T-helper 17 cell (primary cell): Measurements from ENCODE around the gene C1QTNF6. TPM values are rescaled to one million over a fixed set of nuclear protein-coding genes. Genes with fewer than 3 reads are reported as not detected.

Source experiments
- ATAC-seq: fragments of 150-1000 bp; cut with Tn5 transposase; 2 replicates; pipeline ENCODE4 v1.10.0; 2021; ENCODE audit warnings: mild to moderate bottlenecking, moderate library complexity
- DNase-seq, 3 donors: peaks; one replicate each; pipeline versions ENCODE4 v3.0.0 to v3.0.0-alpha.2; 2020 to 2021
- H3K9me3 ChIP-seq: one replicate; pipeline ENCODE4 v1.7.0; 2013; ENCODE audit warnings: low read length, mild to moderate bottlenecking; ENCODE audit not compliant: control insufficient read depth, poor library complexity, severe bottlenecking
- H3K27ac Mint-ChIP-seq: one replicate; pipeline ENCODE4 v1.8.0; 2022; ENCODE audit warnings: mild to moderate bottlenecking, moderate library complexity, mixed read lengths
- H3K27me3 Mint-ChIP-seq: one replicate; pipeline ENCODE4 v1.8.0; 2022; ENCODE audit warnings: mixed read lengths
- H3K36me3 Mint-ChIP-seq: one replicate; pipeline ENCODE4 v1.8.0; 2022; ENCODE audit warnings: low read depth, mixed read lengths
- H3K4me1 Mint-ChIP-seq: one replicate; pipeline ENCODE4 v1.8.0; 2022; ENCODE audit warnings: mild to moderate bottlenecking, mixed read lengths
- H3K4me3 Mint-ChIP-seq: one replicate; pipeline ENCODE4 v1.8.0; 2022; ENCODE audit warnings: mild to moderate bottlenecking, moderate library complexity, mixed read lengths
- total RNA-seq, 4 donors: library from RNA in 2 of 4; stranded (reverse) in 2 of 4; gene quantifications; one replicate each; pipeline ENCODE4 v1.2.3 and lab custom pipeline; 2022 to 2026

Gene C1QTNF6
- total RNA-seq, 2 donors from 2014 or later = 11.2 to 11.8 TPM

DNA sequence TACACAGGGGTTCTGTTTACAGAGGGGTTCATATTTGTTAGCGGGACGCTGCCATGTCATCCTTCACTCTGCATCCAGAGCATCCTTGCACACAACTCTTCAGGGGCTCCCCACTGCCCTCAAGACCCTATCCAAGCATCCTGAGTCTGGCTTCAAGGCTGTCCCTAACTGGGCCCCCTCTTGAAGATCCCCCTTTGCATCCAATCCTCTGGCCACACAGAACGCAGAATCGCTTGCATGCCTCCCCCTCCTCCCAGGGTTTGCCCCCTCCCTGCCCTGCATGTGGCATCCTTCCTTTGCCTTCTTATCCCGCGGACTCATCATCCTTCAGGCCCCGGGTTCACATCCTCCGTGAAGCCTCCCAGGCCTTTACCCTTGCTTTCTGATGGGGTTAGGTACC lies 18.6 kb downstream of the C1QTNF6 start:
- no peaks in the 10 kb centered on the region for H3K9me3 ChIP-seq
- Mint-ChIP-seq H3K36me3 (no peaks in the 10 kb centered on the region), H3K4me3 (no peak overlapping the region), H3K27me3 (peaks cover under 1% of the 10 kb centered on the region), H3K4me1 (peaks cover 37% of the 10 kb centered on the region), H3K27ac (no peak overlapping the region)
- DNase-seq = peak in 1 of 3 donors; percentile 1
- ATAC-seq = no peak

DNA sequence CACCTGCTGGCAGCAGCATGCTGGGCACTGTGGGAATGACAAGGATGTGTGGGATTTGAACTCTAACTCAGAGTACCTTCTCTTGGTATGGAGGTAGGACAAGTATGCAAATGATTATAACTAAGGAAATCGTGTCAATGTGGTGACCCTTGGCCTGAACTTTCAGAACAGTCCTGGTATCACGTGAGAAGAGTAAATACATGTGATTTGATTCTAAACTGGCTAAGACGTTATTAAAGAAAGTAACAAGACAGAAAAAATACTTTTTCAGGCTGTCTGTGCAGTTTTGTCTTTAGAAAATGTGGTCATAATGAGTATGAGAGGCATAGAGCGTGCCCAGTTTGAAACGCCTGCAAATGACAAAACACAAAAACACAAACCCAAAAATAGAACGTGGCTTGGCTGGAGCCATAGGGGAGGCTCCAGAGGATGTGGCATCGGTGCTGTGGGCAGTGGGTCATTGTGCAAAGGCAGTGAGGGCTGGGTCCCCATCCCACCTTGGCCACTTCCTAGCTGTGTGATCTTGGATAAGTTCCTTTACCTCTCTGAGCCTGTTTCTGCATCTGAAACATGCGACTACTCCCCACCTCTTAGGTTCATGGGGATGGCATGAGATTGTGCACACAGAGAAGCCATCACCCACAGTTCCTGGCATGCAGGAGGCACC lies 19.9 kb downstream of the C1QTNF6 start:
- no peaks in the 10 kb centered on the region for H3K27me3 Mint-ChIP-seq
- no peaks in the 10 kb centered on the region for H3K36me3 Mint-ChIP-seq
- peak overlapping the region; percentile 91 for H3K4me3 Mint-ChIP-seq
- ATAC-seq (no peak), DNase-seq (no peak)
- H3K9me3 ChIP-seq = no peaks in the 10 kb centered on the region
- H3K4me1 Mint-ChIP-seq = peaks cover 47% of the 10 kb centered on the region
- peak overlapping the region; percentile 92 for H3K27ac Mint-ChIP-seq

DNA sequence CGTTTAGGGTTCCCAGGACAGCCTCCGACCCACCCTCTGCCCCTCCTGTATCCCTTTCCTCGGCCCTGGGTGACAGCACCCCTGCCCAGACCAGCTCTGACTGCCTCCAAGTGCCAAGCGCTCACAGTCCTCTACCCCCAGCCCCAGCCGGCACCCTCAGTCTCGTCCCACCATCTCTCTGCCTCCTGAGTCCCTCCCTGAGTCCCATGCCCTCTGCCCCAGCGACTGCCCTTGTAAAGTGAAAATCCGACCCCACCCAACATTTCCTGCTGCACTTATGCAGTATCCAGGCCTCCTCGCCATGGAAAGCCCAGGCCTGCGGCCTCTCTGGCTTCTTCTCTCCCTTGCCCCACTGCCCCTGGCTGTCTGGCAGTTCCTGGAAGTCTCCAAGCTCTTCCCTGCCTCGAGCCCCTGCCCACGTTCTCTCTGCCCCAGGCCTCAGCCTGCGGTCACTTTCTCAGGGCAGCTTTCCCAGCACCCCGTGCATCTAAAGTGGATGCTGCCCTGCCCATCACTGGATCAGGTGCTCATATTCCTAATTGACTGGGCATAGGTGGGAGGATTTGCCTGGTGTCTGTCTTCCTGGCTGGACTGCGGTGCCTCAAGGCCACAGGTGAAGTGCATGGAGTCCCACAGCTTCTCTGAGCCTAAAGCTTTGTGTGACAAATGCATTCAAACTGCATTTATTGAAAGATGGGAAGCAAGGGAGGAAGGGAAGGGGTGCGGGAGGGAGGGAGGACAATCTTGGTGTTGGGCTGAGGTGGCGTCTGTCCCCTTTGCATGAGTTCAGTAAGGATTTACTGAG lies 20.7 kb downstream of the C1QTNF6 start:
- DNase-seq = no peak
- peaks cover 54% of the 10 kb centered on the region for H3K4me1 Mint-ChIP-seq
- H3K9me3 ChIP-seq = no peaks in the 10 kb centered on the region
- ATAC-seq = no peak
- H3K4me3 Mint-ChIP-seq = peak overlapping the region; percentile 91
- no peaks in the 10 kb centered on the region for H3K36me3 Mint-ChIP-seq
- H3K27me3 Mint-ChIP-seq = no peaks in the 10 kb centered on the region
- H3K27ac Mint-ChIP-seq = peak overlapping the region; percentile 92

DNA sequence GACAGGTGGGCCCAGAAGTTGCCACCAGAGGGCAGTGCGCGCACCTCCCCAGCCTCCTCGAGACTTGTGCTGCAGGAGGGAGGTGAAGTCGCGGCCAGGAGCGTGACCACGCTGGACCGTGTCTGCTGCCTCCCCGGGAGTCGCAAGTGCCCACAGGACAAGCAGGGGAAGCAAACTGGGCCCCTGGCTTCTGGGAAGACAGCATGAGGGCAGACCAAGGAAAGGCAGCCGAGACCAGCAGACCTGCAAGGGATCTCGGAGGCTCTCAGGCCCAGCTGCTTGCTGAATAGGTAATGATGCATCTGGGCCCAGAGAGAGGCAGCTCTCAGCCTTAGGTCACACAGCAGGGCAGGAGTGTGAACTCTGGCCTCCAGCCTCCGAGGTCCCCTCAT lies 21.4 kb downstream of the C1QTNF6 start:
- no peaks in the 10 kb centered on the region for H3K9me3 ChIP-seq
- Mint-ChIP-seq H3K27me3 (no peaks in the 10 kb centered on the region), H3K4me3 (peak overlapping the region; percentile 91), H3K27ac (peak overlapping the region; percentile 92), H3K36me3 (no peaks in the 10 kb centered on the region), H3K4me1 (peaks cover 59% of the 10 kb centered on the region)
- DNase-seq (peak; percentile 64 to 72 (median 64)), ATAC-seq (peak; percentile 63)

DNA sequence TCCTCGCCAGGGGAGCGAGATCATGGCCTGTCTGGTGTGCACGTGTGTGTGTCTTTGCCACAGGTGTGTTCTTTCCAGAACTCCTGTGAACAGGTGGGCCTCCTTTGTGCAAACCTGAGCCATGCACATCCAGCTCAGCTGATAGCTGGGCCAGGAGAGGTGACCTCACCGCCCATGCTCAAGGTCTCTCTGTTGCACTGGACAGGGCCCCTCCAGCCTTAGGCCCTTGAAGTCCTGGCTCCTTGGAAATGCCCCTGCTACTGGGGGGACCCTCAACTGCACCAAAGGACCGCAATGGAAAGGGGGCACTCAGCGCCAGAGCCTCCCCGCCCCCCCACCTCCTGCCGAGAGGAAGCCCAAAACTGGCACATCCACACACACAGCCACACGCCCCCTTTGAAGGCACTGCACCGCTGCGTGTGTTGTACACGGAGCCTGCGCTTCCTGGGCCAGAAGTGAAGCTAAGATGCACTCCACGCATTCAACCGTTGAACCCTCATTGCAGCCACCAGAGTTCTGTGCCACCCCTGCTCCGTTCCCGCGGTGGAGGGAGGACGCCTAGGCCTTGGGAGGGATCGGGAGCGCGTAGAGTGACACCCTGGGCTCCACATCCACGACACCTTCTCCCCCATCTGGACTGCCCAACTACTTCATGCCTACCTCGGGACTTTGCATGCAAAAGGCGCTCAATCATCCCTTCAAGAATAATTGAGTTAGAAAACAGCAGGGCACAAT lies 21.9 kb downstream of the C1QTNF6 start:
- Mint-ChIP-seq H3K4me3 (peak overlapping the region; percentile 91), H3K27ac (peak overlapping the region; percentile 92), H3K36me3 (no peaks in the 10 kb centered on the region), H3K4me1 (peaks cover 57% of the 10 kb centered on the region), H3K27me3 (no peaks in the 10 kb centered on the region)
- H3K9me3 ChIP-seq = no peaks in the 10 kb centered on the region
- ATAC-seq = no peak
- no peak for DNase-seq

DNA sequence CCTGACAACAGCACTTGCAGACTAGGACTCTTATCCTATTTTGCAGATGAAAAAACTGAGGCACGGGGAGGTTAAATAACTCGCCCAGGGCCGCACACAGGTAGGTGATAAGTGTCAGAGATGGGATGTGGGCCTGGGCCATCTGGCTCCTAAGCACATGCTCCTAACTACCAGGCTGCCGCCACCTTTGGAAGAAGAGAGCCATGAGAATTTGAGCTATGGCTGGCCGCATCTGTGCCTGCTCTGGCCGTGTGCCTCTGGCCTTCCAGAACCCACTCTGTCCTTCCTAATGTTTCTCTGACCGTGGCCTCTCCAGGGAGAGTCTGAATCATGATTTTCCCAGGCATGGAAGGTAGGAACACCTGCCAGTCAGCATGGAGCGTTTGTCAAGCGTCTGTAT lies 23.0 kb downstream of the C1QTNF6 start:
- Mint-ChIP-seq H3K27me3 (no peaks in the 10 kb centered on the region), H3K27ac (peak overlapping the region; percentile 97), H3K36me3 (no peaks in the 10 kb centered on the region), H3K4me1 (peaks cover 55% of the 10 kb centered on the region), H3K4me3 (no peak overlapping the region)
- no peaks in the 10 kb centered on the region for H3K9me3 ChIP-seq
- ATAC-seq (no peak), DNase-seq (no peak)

DNA sequence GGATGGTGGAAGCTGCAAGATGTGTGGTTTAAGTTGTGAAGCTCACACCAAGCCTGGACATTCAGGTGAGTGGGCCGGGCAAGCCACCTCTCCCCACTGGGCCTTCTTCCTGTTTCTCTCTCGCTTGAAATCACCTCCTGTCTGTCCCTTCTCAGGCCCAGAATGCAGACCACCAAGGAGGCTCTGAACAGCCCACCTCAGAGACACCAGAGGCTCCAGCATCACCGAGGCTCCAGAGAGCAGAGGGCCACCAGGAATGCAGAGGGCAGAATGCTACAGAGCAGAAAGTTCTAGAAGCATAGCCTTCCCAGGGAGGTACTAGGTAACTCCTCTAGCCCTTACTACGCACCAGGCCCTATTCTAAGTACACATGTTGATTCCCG lies 23.6 kb downstream of the C1QTNF6 start:
- peak overlapping the region; percentile 61 for H3K4me3 Mint-ChIP-seq
- H3K27ac Mint-ChIP-seq = peak overlapping the region; percentile 97
- no peak for DNase-seq
- H3K4me1 Mint-ChIP-seq = peaks cover 49% of the 10 kb centered on the region
- no peak for ATAC-seq
- no peaks in the 10 kb centered on the region for H3K36me3 Mint-ChIP-seq
- no peaks in the 10 kb centered on the region for H3K9me3 ChIP-seq
- no peaks in the 10 kb centered on the region for H3K27me3 Mint-ChIP-seq

DNA sequence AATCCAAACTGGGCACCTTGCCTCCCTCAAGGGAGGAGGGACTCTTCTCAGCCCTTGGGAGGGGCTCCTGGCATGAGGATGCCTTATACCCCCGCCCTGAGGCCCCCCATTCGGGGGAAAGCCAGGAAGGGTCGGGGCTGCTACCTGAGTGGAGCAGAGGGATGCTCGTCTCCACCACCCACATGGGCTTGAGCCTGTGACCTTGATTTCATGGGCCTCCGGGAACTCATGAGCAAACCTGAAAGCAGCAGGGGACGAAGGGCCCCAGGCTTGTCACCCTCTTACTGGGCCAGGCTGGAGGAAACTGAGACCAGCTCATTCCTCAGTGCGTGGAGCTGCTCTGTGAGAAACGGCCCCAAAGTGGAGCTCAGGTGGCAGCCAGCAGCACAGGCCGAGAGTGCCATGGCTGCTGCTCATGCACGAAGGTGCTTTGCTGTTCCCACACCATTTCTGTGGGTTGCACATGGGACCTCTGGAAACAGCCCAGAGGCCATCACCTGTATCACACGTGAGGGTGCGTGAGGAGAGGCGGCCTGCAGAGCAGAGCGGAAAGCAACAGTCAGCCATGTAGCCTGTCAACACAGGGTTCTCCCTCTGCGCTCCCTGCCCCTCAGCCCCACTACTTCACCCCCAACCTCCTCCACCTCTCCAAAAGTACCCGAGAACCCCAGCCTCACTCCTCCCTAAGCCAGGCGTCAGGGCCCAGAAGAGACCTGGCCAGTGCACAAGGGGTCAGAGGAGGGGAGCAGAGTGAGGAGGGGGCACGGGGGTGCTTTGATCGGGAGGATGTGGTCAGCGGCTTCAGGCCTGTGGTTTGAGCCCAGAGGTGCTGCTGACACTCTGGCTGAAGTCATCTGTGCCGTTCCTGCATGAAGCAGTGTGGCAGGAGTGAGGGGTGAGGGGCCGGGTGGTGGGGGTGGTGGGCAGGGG lies 24.2 kb downstream of the C1QTNF6 start:
- Mint-ChIP-seq H3K27me3 (no peaks in the 10 kb centered on the region), H3K36me3 (no peaks in the 10 kb centered on the region), H3K27ac (peak overlapping the region; percentile 97), H3K4me1 (peaks cover 53% of the 10 kb centered on the region), H3K4me3 (peak overlapping the region; percentile 86)
- H3K9me3 ChIP-seq = no peaks in the 10 kb centered on the region
- DNase-seq (no peak), ATAC-seq (peak; percentile 26)

DNA sequence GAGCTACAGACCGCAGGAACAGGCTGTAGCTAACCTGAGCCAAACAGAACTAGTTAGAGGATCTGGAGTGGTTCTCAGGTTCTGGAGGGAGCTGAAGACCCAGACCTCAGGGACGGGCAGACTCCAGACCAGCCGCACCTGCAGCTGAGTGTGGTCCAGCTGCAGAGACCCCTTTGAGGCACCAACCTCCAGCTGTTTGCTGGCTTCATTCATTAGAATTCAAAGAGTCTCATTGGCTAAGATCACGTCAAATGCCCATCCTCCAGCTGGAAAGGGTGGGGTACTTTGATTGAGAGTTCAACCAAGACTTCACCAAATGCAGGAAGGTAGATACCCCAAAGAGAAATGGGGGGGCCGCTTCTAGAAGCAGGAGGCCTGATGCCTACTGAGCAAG lies 25.0 kb downstream of the C1QTNF6 start:
- Mint-ChIP-seq H3K36me3 (no peaks in the 10 kb centered on the region), H3K27me3 (no peaks in the 10 kb centered on the region), H3K4me3 (peak overlapping the region; percentile 86), H3K4me1 (peaks cover 49% of the 10 kb centered on the region), H3K27ac (peak overlapping the region; percentile 97)
- H3K9me3 ChIP-seq = no peaks in the 10 kb centered on the region
- DNase-seq = no peak
- ATAC-seq = no peak

DNA sequence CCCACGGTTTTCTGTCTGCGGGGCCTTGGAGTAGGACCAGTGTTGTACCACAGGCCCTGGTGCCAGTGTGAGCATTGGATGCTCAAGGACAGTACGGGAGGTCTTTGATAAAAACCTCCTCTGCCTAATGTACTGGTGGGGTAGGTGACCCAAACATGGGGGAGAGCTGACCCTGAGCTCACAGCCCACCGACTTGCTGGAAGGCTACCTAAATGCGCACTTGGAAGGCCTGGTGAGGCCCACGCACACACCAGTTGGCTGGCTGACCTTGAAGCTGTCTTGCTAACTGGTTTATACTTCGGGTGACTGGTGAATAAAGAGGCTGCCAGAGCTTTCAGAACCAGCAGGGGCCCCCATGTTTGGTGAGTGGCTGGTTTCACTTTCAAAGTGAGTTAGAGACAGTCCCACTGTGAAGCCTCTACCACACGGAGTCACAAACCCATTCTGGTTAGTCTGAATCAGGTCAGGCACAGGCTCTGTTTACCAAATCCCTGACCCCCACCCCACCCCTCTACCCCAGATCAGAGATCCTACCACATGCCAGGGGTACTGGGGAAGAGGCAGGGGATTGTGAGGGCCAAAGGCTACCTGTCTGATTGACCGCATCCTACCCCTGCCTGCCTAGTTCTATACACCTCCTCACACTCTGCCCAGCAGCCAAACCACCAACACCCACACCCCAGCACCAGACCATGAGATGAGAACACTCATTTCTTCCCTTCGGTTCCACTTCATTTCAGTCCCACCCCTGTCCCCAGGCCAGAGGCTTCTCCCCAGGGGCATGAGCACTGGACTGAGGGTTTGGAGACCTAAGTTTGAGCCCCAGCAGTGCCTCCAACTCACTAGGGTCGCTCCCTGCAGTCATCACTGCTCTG lies 25.6 kb downstream of the C1QTNF6 start:
- peak; percentile 88 for ATAC-seq
- Mint-ChIP-seq H3K4me1 (peaks cover 45% of the 10 kb centered on the region), H3K27ac (peak overlapping the region; percentile 97)

DNA sequence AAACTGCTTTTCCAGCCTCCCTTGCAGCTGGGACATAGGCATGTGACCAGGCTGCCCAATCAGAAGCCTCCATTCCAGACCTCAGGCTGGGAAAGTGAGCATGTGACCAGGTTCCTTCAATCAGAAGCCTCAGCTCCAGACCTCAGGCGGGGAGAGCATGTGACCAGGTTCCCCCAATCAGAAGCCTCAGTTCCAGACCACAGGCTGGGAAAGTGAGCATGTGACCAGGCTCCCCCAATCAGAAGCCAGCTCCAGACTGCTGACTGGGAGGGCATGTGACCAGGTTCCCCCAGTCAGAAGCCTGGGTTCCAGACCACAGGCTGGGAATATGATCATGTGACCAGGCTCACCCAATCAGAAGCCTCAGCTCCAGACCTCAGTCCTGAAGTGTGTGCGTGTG lies 26.6 kb downstream of the C1QTNF6 start:
- Mint-ChIP-seq H3K4me1 (peaks cover 37% of the 10 kb centered on the region), H3K27ac (peak overlapping the region; percentile 97), H3K4me3 (no peak overlapping the region), H3K27me3 (no peaks in the 10 kb centered on the region), H3K36me3 (no peaks in the 10 kb centered on the region)
- no peak for ATAC-seq
- H3K9me3 ChIP-seq = no peaks in the 10 kb centered on the region
- no peak for DNase-seq

More for the DNA sequence above, 25.6 kb downstream of the C1QTNF6 start:
- H3K27me3 Mint-ChIP-seq = no peaks in the 10 kb centered on the region
- H3K4me3 Mint-ChIP-seq = peak overlapping the region; percentile 86
- H3K36me3 Mint-ChIP-seq = no peaks in the 10 kb centered on the region
- H3K9me3 ChIP-seq = no peaks in the 10 kb centered on the region
- peak in 2 of 3 donors; percentile 41 to 53 for DNase-seq

DNA sequence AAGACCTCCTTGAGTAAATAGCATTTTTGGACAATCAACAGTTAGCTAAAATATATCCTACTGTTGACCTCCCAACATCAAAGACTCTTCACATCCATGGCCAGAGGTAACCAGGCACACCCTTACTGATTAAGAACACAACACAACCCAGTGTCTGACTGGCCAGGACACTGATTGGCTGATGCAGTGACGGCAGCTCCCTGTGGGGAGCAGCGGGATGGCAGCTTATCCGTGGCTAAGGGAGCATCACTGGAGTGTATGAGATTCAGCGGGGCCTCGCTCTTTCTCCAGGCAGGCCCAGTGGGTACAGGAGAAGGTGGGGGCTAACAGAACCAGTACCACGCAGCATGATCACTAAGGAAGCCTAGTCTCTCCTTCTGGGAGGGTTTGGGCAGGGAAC lies 28.0 kb downstream of the C1QTNF6 start:
- peak overlapping the region; percentile 80 for H3K27ac Mint-ChIP-seq
- no peaks in the 10 kb centered on the region for H3K9me3 ChIP-seq
- no peaks in the 10 kb centered on the region for H3K27me3 Mint-ChIP-seq
- H3K4me3 Mint-ChIP-seq = no peak overlapping the region
- DNase-seq = no peak
- ATAC-seq = no peak
- H3K36me3 Mint-ChIP-seq = no peaks in the 10 kb centered on the region
- H3K4me1 Mint-ChIP-seq = peaks cover 37% of the 10 kb centered on the region
